GM10248 (cell line): Measurements from ENCODE around the gene ASB16.

Experiments used
- CTCF ChIA-PET: fragments of 300-600 bp; sonication (Branson Sonifier 250); formaldehyde crosslinking; extraction: SDS; loops from one replicate; lab custom pipeline; 2021; ENCODE audit warnings: antibody characterized with exemption; lab: Yijun Ruan, JAX
- POLR2A ChIA-PET: fragments of 350-650 bp; sonication (Branson Sonifier 250); formaldehyde crosslinking; extraction: SDS; loops from one replicate; lab custom pipeline; 2020; ENCODE audit warnings: antibody characterized with exemption; lab: Yijun Ruan, JAX
- DNase-seq: peaks from one replicate; pipeline ENCODE4 v3.0.0; 2012; ENCODE audit errors: extremely low spot score
- CTCF ChIP-seq: IDR thresholded peaks from 2 replicates; pipeline ENCODE4 v1.5.1; 2012; ENCODE audit warnings: mild to moderate bottlenecking, low read depth; ENCODE audit errors: extremely low read depth, missing control alignments, control extremely low read depth

The ASB16 gene

DNA sequence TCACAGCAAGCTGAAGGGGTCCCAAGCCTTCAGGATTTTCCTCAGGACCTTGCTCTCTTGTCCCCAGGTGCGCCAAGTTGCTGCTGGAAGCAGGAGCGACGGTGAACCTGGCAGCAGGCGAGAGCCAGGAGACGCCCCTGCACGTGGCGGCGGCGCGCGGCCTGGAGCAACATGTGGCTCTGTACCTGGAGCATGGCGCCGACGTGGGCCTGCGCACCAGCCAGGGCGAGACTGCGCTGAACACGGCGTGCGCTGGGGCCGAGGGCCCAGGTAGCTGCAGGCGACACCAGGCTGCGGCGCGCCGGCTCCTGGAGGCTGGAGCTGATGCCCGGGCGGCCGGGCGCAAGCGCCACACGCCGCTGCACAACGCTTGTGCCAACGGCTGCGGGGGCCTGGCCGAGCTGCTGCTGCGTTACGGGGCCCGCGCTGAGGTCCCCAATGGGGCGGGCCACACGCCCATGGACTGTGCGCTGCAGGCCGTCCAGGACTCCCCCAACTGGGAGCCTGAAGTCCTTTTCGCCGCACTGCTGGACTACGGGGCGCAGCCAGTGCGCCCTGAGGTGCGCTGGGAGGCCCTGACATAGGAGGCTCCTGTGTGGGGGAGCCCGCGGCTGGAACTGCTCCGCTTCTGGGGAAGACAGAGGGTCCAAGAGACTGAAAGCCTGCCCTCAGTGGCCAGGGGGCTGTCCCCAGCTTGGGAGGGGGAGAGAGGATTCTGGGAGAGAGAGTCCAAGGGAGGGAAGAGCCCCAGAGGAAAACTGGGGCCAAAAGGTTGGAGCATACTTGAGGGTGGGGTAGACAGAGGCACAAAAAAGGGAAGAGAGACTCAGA is 6.4 kb downstream of the ASB16 start:
- ChIA-PET POLR2A (interaction anchor here (0.5 kb wide), 1 partner anchor 56 kb away, joined by 5 read pairs; no protein-coding TSS in a partner anchor), CTCF (interaction anchor here (0.9 to 1.5 kb wide), 3 partner anchors 9 to 33 kb away, joined by 3 to 4 read pairs (median 3); no protein-coding TSS in a partner anchor)
- DNase-seq, result no peak
- no peak for TF ChIP-seq CTCF

- DNase-seq, result no peak
- CTCF ChIA-PET, result no interaction called here
- POLR2A ChIA-PET, result no interaction called here
- TF ChIP-seq CTCF, result no peak
These were observed 7.1 kb downstream of the ASB16 start for GRCh38 chr17:44177640-44178039.

GRCh38 chr17:44178133-44178532 is 7.6 kb downstream of the ASB16 start:
- ChIA-PET CTCF (no interaction called here), POLR2A (no interaction called here)
- DNase-seq, result no peak
- no peak for TF ChIP-seq CTCF

DNA sequence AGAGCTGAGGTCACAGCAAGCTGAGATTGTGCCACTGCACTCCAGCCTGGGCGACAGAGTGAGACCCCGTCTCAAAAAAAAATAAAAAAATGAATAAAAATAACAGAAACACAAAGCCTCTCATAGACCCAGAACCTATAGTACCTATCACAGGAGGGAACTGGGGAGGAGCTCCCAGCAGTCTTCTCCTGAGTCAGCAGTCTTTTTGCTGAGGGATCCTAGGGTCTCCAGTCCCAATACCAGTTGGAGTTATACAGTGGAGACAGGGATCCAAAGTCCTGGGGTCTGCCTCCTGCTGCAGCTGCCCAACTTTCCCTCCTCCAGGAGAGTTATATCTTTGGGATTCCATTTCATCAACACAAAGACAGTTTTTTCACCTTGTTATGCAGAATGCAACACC is 12.5 kb downstream of the ASB16 start:
- DNase-seq, result no peak
- CTCF ChIA-PET, result interaction anchor here (2.0 to 4.6 kb wide), 2 partner anchors 13 to 27 kb away, joined by 4 to 47 read pairs; partner anchors contain the start of gene ASB16
- POLR2A ChIA-PET, result interaction anchor here (0.5 kb wide), 1 partner anchor 128 kb away, joined by 3 read pairs; no protein-coding TSS in a partner anchor
- no peak for TF ChIP-seq CTCF

GRCh38 chr17:44184212-44184810 is 13.8 kb downstream of the ASB16 start:
- no peak for TF ChIP-seq CTCF
- ChIA-PET CTCF (interaction anchor here (1.1 to 4.6 kb wide), 6 partner anchors 14 to 245 kb away, joined by 3 to 47 read pairs (median 4); partner anchors contain the start of genes ASB16 and FAM171A2), POLR2A (interaction anchor here (0.6 kb wide), 1 partner anchor 8 kb away, joined by 3 read pairs; no protein-coding TSS in a partner anchor)
- DNase-seq, result no peak
